ENCODE measurements around the gene HEXIM2.
A peak's percentile ranks its signal among the peaks of the same experiment; 100 is the strongest.
"Not testable (repeated sequence)": the region's sequence is repeated elsewhere in the genome, so short reads cannot be mapped to it uniquely, and the experiment has no call there.

The HEXIM2 gene

DNA sequence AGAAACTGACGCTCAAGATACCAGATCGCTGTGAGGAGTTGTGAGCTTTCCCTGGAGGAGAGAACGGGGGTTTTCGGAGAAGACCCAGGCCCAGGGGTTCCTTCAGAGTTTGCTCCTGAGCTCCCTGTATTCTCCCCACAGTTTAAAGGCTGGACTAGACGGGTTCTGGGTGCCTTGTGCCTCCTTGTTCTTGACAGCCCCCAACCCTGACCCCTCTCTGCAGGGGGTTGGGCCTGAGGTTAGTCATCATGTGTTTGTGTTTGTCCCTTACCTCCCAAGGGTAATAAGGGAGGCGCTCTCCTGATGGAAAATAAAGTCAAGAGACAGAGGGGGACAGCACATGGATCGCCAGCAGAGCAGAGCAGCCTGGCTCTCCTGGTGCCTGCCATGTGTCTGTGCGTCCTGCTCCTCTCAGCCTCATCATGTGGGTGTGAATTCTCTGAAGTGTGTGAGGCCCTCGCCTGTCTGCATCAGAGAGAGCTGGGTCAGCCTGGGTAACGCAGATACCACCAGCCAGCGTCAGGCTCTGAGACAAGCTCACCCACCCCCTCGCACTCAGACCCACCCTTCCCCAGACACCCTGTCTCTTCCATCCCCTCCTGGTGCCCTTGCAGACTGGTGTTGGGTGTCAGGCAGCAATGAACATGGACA is 8.7 kb downstream of the HEXIM2 start:
- peak; percentile 12 for DNase-seq (ENCODE audit: low spot score)

DNA sequence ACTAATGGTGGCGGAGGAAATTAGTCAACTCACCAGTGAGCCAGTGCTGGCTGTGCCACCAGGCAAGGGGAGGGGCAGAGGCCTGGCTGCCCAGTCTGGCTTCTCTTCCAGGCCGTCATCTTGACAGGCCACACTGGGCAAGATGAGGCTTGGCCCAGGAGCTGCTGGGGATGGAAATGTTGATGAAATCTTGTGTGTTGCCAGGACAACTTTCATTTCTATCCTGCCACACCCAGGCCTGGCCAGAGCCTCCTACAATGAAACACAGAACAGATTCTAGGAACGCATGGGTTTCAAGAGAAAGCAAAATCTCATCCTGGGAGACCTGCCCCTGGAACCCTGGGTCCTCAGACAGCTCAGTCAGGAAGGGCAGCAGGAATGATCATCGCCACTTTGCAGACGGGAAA is 9.3 kb downstream of the HEXIM2 start:
- DNase-seq (ENCODE audit: low spot score): no peak

DNA sequence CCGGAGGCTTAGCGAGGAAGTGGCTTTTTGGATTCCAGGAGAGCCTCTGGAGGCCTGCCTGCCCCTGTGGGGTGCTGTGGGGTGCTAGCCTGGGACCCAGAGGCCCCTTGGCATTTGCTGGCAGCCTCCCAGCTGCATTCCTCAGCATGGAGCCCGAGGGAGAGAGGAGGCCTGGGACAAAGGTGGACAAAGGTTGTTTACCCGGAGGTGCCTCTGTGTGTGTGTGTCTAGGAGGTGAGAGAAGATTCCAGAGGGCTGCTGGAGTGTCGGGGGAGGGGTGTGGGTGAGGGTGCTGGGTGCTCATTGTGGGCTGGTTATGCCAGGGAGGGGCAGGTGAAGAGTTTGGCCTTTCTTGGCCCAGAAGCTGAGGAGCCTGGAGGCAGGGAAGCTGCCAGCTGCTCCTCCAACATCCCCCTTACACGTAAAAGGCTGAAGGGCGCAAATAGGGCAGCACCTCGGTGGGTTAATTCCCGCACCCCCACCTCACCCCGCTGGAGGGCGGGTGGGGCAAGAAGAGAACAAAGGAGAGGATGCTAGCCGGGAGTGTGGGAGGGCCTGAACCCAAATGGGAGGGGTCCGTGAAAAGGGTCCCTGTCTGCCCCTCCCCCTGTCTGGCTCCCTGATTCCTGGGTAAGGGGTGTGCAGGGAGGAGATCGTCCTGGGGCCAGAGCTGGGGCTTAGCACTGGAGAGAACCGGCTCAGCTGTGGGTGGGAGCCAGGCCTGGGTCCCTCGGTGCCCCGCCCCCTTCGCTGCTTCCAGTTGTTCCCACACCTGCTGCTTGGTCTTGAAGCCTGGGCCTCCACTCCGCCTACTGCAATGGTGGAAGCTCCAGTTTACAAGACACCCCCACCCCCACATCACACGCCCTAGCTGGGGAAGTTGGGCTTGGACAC is 9.9 kb downstream of the HEXIM2 start:
- no peak for DNase-seq (ENCODE audit: low spot score)

DNA sequence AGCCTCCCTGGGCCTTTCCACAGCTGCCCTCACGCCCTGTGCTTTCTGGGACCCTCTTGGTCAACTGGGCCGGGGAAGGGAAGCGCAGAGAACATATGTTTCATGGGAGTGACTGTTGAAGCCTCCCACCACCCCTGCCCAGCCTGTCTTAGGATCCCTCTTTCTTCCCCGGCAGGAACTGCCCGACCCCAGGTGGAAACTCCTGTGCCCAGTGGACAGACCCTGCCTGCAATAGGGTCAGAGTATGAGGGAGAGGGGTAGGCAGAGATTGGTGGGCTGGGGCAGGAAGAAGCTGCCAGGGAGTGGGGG is 10.5 kb downstream of the HEXIM2 start:
- no peak for DNase-seq (ENCODE audit: low spot score)

DNA sequence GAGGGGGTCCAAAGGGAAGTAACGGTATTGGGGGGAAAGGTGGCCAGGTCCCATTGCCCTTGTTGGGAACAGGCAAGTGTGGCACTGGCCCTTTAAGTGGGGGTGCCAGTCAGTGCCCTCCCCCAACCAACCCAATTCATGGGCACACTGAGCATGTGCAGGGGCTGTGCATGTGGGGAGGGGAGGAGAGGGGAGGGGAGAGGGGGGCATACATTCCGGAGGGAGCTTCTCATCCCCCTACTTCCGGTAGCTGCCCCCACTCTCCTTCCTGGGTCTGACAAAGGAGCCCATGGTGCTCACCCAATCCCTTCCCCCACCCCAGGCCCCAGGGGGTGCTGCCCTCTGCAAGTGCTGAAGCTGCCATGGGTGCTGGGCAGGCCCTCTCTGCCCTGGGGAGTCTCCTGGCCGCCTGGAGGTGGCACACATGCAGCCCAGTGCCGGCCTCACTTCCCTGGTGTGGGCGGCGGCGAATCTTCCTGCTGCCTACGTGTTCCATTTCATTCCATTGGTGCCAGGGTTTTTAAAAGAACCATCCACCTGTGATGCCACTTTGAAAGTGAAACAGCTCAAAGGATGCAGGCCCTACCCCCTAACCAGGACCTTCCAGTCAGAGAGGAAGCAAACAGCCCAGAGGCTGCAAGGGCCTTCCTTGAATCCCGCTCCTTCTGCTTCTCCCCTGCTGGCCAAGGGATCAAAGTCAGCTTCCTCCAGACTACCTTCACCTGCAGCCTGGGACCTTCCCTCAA is 11.0 kb downstream of the HEXIM2 start:
- DNase-seq (ENCODE audit: low spot score): peak; percentile 58

DNA sequence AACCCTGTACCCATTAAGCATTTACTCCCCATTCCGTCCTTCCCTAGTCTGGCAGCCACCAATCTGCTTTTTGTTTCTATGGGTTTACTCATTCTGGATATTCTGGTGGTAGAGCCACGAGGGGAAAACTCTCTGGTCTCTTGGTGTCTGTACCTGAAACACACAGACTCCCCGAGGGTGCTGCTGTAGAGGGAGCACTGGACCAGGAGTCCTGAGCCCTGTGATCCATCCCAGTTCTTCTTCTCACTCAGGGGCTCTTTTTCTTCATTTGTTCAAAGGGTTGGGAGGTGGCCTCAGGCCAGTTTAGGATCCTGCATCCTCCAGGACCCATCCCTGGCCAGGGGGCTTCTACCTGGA is 14.1 kb downstream of the HEXIM2 start:
- no peak for DNase-seq (ENCODE audit: low spot score)

DNA sequence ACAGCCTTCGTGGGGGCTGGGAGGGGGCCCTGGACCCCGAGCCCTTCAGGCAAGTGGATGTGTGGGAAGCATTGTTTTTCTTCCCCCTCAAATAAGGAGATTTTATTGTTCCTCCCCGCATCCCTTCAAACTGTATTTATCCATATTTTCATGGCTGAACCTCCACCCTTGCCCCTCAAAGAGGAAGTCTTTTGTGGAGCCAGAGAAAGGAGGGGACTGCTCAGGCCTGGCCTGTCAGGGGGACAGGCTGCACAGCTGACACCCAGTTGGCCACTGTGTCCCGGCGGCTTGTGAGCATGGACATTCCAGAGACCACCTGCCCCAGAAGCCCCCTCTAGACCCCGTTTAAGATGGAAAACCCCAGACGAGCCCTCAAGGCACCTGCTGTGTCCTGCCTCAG is 15.9 kb downstream of the HEXIM2 start:
- no peak for DNase-seq (ENCODE audit: low spot score)

DNA sequence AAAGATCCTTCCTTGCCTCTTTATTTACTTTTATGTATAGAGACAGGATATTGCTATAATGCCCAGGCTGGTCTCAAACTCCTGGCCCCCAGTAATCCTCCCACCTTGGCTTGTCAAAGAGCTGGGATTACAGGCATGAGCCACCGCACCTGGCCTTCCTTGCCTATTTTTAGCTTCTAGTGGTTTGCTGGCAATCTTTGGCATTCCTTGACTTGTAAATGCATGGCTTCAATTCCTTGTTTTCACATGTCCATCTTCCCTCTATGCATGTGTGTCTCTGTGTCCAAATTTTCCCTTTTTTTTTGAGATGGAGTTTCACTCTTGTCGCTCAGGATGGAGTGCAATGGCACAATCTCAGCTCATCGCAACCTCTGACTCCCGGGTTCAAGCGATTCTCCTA is 22.5 kb downstream of the HEXIM2 start:
- DNase-seq (ENCODE audit: low spot score): no peak

DNA sequence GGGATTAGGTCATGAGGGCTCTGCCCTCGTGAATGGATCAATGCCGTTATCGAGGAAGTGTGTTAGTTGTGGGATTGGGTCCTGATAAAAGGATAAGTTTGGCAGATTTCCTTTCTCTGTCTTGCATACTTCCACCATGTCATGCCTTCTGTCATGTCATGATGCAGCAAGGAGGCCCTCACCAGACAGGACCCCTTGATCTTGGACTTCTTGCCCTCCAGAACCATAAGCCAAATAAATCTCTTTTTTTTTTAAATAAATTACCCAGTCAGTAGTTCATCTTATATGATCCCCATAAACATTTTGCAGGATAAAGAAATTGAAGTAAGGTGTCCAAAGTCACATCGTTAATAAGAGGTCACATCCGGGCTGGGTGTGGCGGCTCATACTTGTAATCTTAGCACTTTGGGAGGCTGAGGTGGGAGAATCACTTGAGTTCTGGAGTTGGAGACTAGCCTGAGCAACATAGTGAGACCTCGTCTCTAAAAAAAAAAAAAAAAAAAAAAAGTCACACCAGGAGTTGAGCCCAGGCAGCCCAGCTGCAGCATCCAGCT is 25.2 kb downstream of the HEXIM2 start:
- no peak for DNase-seq (ENCODE audit: low spot score)

DNA sequence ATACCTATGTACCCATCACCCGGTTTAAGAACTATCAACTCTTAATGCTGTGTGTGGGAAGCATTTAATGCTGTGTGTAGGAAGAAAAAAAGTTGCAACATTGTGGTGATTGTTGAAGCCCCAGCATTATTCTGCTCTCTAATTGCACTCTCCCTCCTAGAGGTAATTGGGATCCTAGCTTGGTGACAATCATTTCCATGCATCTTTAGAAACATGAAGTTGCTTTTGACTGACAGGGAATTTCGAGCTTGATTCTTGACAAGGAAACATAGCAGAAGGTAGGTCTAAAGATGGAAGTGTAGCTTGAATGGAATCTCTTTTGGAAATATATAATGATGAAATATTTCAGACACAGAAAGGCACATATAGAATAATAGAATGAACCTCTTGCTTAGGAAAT is 27.3 kb downstream of the HEXIM2 start:
- no peak for DNase-seq (ENCODE audit: low spot score)

DNA sequence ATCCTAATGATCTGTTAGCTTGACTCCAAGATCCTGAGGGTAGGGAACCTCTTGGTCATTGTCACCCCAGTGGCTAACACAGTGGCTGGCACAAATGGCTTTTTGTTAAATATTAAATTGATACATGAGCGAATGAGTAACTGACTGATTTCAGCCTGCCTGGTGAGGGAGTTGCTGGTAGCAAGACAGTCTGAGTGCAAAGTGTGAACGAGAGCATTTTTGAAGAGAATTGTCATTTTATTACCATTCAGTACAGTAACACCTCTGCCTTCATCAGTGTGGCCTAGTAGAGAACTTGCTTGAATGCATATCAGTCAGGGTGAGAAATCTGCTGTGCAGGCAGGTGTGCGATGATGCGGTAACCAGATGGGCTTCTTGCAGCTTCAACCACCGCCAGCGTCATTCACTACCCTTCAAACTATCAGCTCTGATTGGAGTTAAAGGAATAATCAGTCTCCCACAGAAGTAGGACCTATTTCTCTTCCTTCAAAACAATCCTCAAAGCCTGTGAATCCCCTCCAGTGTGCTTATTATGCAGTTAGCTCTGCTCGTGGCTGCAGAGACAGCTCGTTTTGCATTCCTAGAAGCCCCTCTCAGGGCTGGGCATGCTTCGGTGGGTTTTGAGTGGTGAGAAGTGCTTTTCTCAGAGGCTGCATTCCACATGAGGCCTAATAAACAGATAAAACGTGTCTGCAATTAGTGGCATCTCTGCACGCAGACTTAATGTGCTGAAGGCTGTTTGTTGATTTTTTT is 29.0 kb downstream of the HEXIM2 start:
- no peak for DNase-seq (ENCODE audit: low spot score)

DNA sequence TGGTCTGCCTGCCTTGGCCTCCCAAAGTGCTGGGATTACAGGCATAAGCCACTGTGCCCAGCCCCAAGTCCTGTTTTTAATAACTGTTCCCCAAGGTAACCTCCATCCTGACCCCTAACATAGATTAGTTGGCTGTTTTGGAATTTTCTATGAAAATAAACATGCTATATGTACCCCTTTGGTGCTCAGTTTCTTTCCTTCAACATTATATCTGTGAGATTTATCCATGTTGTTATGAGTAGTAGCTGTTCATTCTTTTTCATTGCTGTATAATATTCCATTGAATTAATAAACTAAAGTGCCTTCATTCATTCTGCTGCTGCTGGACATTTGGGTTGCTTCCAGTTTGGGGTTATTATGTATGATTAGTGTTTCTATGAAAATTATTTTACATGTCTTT is 33.7 kb downstream of the HEXIM2 start:
- DNase-seq (ENCODE audit: low spot score): no peak

DNA sequence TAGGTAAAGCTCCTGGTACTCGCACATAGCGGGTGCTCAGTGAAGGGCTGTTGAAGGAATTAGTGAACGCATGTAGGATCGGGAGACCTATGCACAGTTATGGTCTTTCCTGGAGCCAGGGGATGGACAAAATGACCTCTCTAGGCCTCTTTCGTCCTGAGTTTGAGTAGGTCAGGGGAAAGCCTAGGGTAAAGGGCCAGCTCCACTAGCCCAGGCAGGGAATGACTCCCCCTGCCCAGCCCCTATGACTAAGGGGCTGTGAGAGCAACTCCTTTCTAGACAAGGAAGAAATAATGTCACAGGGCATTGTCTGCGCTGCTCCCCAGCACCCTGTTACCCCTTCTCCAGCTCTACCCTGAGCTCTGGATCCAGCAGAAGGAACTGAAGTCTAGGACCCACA is 35.4 kb downstream of the HEXIM2 start:
- DNase-seq (ENCODE audit: low spot score): no peak

DNA sequence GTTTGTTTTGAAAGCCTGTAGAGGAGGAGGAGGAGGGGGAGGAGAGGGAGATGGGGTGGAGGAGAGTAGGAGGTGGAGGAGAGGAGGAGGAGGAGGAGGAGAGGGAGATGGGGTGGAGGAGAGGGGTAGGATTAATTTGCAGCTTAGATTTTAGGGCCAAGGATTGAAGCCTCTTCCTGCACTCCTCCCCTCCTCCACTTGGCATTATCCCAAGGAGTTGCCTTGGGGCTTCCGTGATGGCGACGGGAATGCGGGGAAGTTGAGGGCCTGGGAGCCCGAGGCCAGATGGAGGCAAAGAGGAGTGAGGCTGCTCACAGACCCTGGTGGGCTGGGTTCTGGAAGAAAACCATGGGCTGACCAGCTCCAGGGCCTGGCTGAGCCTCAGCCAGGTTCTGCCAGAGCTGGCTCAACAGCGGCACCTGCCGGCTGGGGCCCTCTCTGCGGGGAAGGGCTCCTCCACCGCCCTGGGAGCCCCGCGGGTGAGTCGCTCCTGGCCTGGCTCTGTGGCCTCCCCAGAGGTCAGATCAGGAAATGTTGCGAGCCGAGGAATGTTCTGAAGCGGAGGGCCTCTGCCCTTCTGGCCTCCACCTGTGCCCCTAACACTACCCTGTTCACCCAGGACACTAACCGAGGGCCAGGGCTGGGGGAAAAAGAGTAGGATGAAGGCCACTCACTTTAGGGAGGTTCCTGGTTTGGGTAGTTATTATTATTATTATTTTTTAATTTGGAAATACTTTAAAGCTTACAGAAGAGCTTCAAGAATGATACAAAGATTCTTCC is 36.1 kb downstream of the HEXIM2 start:
- peak; percentile 85 for DNase-seq (ENCODE audit: low spot score)

DNA sequence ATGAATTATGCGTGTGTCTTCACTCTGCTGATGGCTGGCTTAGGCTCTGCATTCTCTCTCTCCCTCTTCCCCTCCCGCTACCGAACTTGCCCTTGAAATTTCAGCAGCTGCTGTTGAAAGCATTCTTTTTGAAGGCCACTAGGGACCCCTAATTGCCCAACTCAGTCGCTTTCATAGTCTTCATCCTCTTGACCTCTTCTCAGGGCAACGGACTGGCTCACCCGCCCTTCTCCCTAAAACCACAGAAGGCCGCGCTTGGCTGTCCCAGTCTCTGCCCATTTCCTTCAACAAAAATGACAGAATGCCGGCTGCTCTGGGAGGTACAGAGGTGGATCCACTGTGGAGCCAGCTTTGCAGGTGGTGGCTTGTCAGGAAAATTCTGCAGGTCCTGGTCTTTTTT is 39.0 kb downstream of the HEXIM2 start:
- no peak for DNase-seq (ENCODE audit: low spot score)

DNA sequence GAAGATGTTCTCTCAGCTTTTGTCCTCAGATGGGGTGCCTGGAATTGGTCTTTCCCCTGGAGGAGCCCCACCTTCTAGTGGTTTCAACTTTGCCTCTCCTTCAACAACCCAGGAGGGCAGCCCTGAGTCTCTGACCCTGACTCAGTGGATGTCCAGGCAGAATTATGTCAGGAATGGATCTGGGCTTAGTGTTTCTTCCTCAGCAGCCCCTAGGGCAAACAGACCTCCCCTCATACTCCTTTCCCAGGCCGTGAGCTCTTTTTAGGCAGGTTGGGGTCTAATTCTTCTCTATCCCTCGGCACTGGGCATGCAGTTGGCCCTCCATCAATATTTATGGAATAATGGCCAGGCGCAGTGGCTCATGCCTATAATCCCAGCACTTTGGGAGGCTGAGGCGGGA is 39.8 kb downstream of the HEXIM2 start:
- DNase-seq (ENCODE audit: low spot score): no peak

DNA sequence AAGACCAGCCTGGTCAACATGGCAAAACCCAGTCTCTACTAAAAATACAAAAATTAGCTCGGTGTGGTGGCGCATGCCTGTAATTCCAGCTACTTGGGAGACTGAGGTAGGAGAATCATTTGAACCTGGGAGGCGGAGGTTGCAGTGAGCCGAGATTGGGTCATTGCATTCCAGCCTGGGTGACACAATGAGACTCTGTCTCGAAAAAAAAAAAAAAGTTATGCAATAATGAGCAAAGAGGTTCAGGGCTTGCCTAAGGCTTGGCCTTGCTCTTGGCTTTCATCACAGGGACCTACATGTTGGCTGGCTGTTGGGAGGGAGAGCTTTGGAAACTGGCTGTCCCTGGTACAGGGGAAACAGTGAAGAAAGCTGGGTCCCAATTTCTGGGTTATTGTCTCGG is 40.2 kb downstream of the HEXIM2 start:
- not testable (repeated sequence) for DNase-seq (ENCODE audit: low spot score)

DNA sequence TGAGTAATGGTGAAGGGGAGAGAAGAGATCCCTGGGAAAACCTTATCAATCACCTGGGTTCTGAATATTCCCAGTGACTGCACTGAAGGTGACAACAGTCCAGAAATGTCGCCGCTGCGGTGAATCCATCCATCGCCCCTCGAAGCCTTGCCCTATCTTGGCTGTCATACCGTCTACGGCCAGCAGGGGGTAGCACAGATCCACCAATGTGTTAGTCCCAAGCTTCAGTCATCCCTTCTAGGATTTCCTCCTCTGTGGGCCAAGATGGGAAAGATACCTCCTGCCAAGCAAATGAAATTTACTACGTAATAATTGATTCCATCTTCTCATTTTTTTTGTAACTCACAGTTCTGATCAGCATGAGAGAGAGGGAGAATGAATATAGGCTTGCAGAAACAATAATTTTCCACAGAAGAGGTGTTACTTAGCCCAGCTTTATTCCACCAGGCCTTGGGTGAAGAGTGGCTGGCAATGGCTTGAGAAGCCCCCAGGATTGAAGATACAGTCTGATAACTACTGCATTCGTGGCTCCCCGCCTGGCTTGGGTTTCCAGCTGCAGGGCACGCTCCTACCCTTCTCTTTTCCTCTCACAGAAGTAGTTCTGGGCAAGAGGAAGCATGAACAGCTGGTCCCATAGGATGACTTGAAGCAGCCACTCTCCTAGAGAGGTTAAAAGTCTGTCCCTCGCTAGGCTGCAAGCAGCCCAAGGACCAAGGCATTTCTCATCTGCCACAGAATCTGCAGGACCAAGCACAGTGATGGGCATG is 57.4 kb downstream of the HEXIM2 start:
- DNase-seq (ENCODE audit: low spot score): peak; percentile 89

Data from CD4-positive, alpha-beta T cell treated with Interleukin-2 at 100 ng/mL for 4 hours (primary cell).